OCI-LY1 (cell line): ENCODE results near the gene DCTN3.

ENCODE experiments used
- EZH2 ChIP-seq: fragments of 200-600 bp; sonication (generic), shearing (Covaris generic); IDR thresholded peaks from 2 replicates; pipeline ENCODE4 v1.8.0; 2017; ENCODE audit warnings: borderline replicate concordance, mixed run types, mild to moderate bottlenecking, antibody characterized with exemption, low read length, moderate library complexity, mixed read lengths
- TF ChIP-seq, protein P1 (sequence below): fragments of 200-600 bp; sonication (generic), shearing (Covaris generic); IDR thresholded peaks from 2 replicates; pipeline ENCODE4 v1.5.1; 2017; ENCODE audit warnings: mild to moderate bottlenecking, antibody characterized with exemption, low read length, moderate library complexity, mixed read lengths

DNA sequence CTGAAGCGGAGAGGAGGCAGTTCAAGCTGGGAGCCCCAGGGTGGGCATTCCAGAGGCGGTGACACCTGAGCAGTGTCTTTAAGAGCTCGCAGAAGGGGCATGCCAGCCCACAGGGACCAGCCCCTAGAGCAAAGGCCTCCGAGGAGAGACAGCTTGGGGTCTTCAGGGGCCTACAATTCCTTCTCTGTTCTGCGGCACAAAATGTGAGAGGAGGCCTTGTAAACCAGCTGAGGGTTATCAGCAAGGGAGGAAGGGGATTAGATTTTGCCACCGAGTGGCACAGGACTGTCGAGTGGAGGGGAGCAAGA lies 17.8 kb upstream of the DCTN3 start:
- TF ChIP-seq, protein P1, sequence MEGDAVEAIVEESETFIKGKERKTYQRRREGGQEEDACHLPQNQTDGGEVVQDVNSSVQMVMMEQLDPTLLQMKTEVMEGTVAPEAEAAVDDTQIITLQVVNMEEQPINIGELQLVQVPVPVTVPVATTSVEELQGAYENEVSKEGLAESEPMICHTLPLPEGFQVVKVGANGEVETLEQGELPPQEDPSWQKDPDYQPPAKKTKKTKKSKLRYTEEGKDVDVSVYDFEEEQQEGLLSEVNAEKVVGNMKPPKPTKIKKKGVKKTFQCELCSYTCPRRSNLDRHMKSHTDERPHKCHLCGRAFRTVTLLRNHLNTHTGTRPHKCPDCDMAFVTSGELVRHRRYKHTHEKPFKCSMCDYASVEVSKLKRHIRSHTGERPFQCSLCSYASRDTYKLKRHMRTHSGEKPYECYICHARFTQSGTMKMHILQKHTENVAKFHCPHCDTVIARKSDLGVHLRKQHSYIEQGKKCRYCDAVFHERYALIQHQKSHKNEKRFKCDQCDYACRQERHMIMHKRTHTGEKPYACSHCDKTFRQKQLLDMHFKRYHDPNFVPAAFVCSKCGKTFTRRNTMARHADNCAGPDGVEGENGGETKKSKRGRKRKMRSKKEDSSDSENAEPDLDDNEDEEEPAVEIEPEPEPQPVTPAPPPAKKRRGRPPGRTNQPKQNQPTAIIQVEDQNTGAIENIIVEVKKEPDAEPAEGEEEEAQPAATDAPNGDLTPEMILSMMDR, result no peak
- no peak for TF ChIP-seq EZH2
